ENCODE measurements around the gene CACNA1C.

CACNA1C gene

GRCh38 chr12:2243275-2243674, 190.5 kb downstream of the CACNA1C start:
- TF ChIP-seq GATA2 (IDR thresholded peaks at IDR 0.05; ENCODE audit: low read depth, low read length), result no peak
- no peak for TF ChIP-seq GATA3 (IDR thresholded peaks at IDR 0.05; ENCODE audit: low read depth, low read length)

GRCh38 chr12:2244013-2244861, 191.4 kb downstream of the CACNA1C start:
- TF ChIP-seq GATA3 (IDR thresholded peaks at IDR 0.05; ENCODE audit: low read depth, low read length), result no peak
- no peak for TF ChIP-seq GATA2 (IDR thresholded peaks at IDR 0.05; ENCODE audit: low read depth, low read length)

GRCh38 chr12:2246358-2246757, 193.6 kb downstream of the CACNA1C start:
- no peak for TF ChIP-seq GATA3 (IDR thresholded peaks at IDR 0.05; ENCODE audit: low read depth, low read length)
- no peak for TF ChIP-seq GATA2 (IDR thresholded peaks at IDR 0.05; ENCODE audit: low read depth, low read length)

- TF ChIP-seq GATA3 (IDR thresholded peaks at IDR 0.05; ENCODE audit: low read depth, low read length) (no peak), GATA2 (IDR thresholded peaks at IDR 0.05; ENCODE audit: low read depth, low read length) (no peak)
Measured at GRCh38 chr12:2247120-2247519, 194.3 kb downstream of the CACNA1C start.

- TF ChIP-seq GATA2 (IDR thresholded peaks at IDR 0.05; ENCODE audit: low read depth, low read length) (no peak), GATA3 (IDR thresholded peaks at IDR 0.05; ENCODE audit: low read depth, low read length) (no peak)
Measured at GRCh38 chr12:2247596-2247995, 194.8 kb downstream of the CACNA1C start.

GRCh38 chr12:2248087-2248900, 195.5 kb downstream of the CACNA1C start:
- no peak for TF ChIP-seq GATA3 (IDR thresholded peaks at IDR 0.05; ENCODE audit: low read depth, low read length)

GRCh38 chr12:2248901-2249381, 196.2 kb downstream of the CACNA1C start:
- TF ChIP-seq GATA3 (IDR thresholded peaks at IDR 0.05; ENCODE audit: low read depth, low read length) (no peak), GATA2 (IDR thresholded peaks at IDR 0.05; ENCODE audit: low read depth, low read length) (no peak)

GRCh38 chr12:2250797-2251196, 198.0 kb downstream of the CACNA1C start:
- TF ChIP-seq GATA3 (IDR thresholded peaks at IDR 0.05; ENCODE audit: low read depth, low read length), result no peak
- no peak for TF ChIP-seq GATA2 (IDR thresholded peaks at IDR 0.05; ENCODE audit: low read depth, low read length)

- no peak for TF ChIP-seq GATA2 (IDR thresholded peaks at IDR 0.05; ENCODE audit: low read depth, low read length)
- no peak for TF ChIP-seq GATA3 (IDR thresholded peaks at IDR 0.05; ENCODE audit: low read depth, low read length)
Measured at GRCh38 chr12:2251526-2252209, 198.9 kb downstream of the CACNA1C start.

GRCh38 chr12:2255311-2255710, 202.5 kb downstream of the CACNA1C start:
- TF ChIP-seq GATA3 (IDR thresholded peaks at IDR 0.05; ENCODE audit: low read depth, low read length) (no peak), GATA2 (IDR thresholded peaks at IDR 0.05; ENCODE audit: low read depth, low read length) (no peak)

GRCh38 chr12:2256453-2256852, 203.7 kb downstream of the CACNA1C start:
- TF ChIP-seq GATA2 (IDR thresholded peaks at IDR 0.05; ENCODE audit: low read depth, low read length) (no peak), GATA3 (IDR thresholded peaks at IDR 0.05; ENCODE audit: low read depth, low read length) (no peak)

GRCh38 chr12:2256915-2257314, 204.1 kb downstream of the CACNA1C start:
- no peak for TF ChIP-seq GATA3 (IDR thresholded peaks at IDR 0.05; ENCODE audit: low read depth, low read length)
- no peak for TF ChIP-seq GATA2 (IDR thresholded peaks at IDR 0.05; ENCODE audit: low read depth, low read length)

GRCh38 chr12:2258025-2258424, 205.2 kb downstream of the CACNA1C start:
- TF ChIP-seq GATA3 (IDR thresholded peaks at IDR 0.05; ENCODE audit: low read depth, low read length) (no peak), GATA2 (IDR thresholded peaks at IDR 0.05; ENCODE audit: low read depth, low read length) (no peak)

GRCh38 chr12:2259369-2259768, 206.6 kb downstream of the CACNA1C start:
- TF ChIP-seq GATA2 (IDR thresholded peaks at IDR 0.05; ENCODE audit: low read depth, low read length) (no peak), GATA3 (IDR thresholded peaks at IDR 0.05; ENCODE audit: low read depth, low read length) (no peak)
